ENCODE results near the gene ZNF831.

Gene ZNF831

DNA sequence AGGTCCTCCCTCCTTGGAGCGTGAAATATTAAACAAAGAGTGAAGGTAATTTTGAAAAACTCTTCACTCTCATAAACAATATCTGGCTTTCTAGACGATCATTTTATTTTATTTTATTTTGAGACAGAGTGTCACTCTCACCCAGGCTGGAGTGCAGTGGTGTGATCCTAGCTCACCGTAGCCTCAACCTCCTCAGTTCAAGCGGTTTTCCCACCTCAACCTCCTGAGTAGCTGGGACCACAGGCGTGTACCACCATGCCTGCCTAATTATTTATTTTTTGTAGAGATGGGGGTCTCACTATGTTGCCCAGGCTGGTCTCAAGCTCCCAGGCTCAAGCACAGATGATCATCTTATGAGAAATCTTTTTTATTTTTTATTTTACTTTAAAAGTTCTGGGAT is 16.4 kb downstream of the ZNF831 start:
- no peak for DNase-seq (ENCODE audit: low spot score)

DNA sequence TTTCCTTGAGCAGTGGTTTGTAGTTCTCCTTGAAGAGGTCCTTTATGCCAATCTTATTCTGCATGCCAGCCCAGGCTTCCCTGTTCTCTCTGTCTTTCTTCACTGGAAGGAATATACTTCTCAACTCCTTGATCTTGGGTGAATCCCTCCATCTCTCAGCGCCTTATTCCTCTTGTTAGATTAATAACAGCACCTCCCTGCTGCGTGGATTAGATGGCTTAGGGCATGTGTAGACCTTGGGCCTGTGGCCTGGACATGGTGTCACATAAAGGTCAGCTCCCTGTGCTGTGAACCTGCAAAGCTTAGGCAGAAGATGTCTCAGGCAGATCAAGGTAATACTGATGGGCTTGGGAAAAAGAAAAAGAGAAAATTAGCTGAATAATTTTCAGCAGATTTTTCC is 18.3 kb downstream of the ZNF831 start:
- DNase-seq (ENCODE audit: low spot score), result no peak

DNA sequence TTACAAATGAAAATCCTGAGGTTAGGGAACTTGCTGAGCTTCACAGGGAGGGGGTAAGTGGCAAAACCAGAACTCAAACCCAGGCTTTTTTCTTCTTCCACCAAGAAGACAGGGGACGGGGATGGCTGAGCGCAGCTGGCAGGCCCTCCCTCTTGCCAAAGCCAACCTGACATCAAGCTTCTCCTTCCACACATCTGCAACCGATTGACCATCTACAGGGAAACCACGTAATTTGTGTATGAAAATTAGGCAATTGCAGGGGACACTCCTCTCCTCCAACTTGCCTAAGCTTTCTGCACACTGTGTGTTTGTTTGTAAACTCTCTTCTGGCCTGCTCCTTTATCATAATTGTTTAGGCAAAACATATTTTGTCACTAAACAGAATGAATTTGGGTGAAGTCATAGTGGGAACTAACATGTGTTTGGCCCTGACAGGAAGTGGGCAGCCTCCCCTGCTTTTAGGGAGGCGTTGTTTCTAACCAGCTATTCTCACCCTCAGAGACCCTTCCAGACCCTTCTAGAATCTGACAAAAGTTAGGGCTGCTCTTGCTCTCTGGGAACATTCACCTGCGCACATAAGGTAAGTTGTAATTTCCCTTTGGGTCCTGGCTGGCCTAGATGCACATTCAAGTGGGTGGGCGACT is 18.9 kb downstream of the ZNF831 start:
- DNase-seq (ENCODE audit: low spot score), result no peak

DNA sequence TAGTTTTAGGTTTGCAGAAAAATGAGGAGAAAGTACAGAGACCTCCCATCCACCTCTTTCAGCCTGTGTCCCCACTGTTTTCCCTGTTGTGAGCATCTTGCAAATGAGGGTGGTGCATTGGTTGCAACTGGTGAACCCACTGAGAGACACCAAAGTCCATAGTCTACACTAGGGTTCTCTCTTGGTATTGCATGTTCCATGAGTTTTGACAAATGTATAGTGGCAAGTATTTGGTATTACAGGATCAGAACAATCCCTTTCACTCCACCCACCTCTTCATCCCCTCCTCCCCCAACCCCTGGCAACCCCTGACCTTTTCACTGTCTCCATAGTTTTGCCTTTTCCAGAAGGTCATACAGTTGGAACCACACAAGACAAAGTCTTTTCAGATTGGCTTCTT is 20.1 kb downstream of the ZNF831 start:
- DNase-seq (ENCODE audit: low spot score), result no peak

DNA sequence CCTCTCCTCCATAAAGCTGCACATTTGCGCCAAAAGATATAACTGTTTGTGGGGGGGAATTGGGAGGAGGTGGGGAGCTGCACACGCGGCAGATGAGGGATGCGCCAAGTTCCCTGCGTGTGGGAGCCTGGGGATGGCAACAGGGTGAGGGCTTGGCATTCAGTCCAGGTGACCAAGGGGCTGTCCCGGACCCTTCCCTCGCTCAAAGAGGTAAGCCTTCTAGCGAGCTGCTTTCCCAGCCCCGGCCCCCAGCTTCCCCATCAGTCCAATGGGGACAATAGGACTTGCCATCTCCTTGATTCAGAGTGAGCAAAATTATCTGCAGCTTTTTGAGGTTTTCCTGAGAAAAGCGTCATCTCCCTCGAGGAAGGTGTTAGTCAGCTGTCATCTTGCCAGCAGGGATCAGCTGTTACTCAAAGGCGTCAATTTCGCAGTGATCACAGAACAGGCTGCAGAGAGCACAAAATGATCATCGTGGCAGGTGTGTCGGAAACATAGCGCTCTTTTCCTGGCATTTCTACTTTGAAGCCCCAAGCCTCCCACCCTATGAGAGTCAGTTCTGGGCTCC is 21.3 kb downstream of the ZNF831 start:
- DNase-seq (ENCODE audit: low spot score), result no peak

DNA sequence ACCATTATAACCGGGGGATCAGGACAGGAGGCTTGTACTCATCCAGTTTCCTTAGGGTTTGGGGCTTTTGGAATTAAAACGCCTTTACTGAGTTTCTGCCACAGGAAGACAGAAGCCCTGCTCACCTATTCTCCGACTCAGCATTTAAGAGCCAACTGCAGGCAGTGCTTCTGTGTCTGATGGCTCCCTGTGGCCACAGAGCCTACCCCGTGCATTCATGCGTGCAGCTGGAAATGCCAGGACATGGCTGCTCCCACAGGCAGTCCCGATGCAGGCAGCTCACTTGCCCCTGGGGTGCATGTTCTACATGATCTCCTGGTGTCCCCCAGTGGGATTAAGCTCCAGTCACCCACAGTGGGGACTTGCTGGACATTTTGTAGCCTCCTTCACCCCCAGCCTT is 22.2 kb downstream of the ZNF831 start:
- DNase-seq (ENCODE audit: low spot score), result no peak

DNA sequence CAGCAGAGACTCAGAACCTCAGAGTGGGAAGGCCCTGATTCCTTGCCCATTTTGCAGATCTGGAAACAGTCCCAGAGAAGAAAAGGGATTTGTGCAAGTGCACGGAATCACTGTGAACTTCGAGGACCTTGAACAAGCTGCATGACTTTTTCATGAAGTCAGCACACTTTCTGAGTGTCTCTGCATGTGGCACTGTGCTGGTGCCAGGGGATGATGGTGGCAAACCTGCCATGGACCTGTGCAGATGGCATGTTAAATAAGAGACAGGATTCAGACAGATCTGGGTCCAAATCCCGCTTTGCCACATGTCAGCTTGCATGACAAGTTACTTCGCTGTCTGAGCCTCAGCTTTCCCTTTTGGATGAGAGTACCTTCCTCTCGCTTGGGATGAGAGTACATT is 26.8 kb downstream of the ZNF831 start:
- DNase-seq (ENCODE audit: low spot score), result no peak

DNA sequence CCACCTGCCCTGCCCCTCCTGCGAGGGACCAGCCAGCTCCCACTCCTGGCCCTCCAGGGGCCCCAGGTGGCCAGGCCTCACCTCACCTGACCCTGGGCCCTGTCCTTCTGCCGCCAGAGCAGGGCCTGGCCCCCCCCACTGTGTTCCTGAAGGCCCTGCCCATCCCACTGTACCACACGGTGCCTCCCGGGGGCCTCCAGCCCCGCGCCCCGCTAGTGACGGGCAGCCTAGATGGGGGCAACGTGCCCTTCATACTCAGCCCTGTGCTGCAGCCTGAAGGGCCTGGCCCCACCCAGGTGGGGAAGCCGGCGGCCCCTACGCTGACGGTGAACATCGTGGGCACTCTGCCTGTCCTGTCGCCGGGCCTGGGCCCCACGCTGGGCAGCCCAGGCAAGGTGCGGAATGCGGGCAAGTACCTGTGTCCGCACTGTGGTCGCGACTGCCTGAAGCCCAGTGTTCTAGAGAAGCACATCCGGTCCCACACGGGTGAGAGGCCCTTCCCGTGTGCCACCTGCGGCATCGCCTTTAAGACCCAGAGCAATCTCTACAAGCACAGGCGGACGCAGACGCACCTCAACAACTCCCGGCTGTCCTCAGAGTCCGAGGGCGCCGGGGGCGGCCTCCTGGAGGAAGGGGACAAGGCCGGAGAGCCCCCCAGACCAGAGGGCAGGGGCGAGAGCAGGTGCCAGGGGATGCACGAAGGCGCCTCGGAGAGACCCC is 27.6 kb downstream of the ZNF831 start:
- no peak for DNase-seq (ENCODE audit: low spot score)

DNA sequence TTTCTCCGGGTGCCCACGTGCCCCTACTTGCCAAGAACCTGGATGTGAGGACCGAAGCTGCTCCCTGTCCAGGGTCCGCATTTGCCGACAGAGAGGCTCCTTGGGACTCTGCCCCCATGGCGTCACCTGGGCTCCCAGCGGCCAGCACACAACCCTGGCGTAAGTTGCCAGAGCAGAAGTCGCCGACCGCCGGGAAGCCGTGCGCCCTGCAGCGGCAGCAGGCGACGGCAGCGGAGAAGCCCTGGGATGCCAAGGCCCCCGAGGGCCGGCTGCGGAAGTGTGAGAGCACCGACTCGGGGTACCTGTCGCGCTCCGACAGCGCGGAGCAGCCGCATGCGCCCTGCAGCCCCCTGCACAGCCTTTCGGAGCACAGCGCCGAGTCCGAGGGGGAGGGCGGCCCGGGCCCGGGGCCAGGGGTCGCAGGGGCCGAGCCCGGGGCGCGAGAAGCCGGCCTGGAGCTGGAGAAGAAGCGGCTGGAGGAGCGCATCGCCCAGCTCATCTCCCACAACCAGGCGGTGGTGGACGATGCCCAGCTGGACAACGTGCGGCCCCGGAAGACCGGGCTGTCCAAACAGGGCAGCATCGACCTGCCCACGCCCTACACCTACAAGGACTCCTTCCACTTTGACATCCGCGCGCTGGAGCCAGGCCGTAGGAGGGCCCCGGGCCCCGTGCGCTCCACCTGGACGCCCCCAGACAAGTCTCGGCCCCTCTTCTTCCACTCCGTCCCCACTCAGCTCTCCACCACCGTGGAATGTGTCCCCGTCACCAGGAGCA is 28.3 kb downstream of the ZNF831 start:
- no peak for DNase-seq (ENCODE audit: low spot score)

DNA sequence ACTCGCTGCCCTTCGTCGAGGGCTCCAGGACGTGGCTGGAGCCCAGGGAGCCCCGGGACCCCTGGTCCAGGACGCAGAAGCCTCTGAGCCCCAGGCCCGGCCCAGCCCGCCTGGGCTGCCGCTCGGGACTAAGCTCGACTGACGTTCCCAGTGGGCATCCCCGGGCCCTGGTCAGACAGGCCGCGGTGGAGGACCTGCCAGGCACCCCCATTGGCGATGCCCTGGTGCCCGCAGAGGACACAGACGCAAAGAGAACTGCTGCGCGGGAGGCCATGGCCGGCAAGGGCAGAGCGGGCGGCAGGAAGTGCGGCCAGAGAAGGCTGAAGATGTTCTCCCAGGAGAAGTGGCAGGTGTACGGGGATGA is 28.9 kb downstream of the ZNF831 start:
- no peak for DNase-seq (ENCODE audit: low spot score)

DNA sequence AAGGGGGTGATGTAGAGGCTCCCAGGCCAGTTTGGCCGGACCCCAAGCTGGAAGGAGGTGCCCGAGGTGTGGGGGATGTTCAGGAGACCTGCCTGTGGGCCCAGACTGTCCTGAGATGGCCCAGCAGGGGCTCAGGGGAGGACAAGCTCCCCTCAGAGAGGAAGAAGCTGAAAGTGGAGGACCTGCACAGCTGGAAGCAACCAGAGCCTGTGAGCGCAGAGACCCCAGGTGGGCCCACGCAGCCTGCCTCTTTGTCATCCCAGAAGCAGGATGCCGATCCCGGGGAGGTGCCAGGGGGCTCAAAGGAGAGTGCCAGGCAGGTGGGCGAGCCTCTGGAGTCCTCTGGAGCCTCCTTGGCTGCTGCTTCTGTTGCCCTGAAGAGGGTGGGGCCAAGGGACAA is 29.7 kb downstream of the ZNF831 start:
- no peak for DNase-seq (ENCODE audit: low spot score)

DNA sequence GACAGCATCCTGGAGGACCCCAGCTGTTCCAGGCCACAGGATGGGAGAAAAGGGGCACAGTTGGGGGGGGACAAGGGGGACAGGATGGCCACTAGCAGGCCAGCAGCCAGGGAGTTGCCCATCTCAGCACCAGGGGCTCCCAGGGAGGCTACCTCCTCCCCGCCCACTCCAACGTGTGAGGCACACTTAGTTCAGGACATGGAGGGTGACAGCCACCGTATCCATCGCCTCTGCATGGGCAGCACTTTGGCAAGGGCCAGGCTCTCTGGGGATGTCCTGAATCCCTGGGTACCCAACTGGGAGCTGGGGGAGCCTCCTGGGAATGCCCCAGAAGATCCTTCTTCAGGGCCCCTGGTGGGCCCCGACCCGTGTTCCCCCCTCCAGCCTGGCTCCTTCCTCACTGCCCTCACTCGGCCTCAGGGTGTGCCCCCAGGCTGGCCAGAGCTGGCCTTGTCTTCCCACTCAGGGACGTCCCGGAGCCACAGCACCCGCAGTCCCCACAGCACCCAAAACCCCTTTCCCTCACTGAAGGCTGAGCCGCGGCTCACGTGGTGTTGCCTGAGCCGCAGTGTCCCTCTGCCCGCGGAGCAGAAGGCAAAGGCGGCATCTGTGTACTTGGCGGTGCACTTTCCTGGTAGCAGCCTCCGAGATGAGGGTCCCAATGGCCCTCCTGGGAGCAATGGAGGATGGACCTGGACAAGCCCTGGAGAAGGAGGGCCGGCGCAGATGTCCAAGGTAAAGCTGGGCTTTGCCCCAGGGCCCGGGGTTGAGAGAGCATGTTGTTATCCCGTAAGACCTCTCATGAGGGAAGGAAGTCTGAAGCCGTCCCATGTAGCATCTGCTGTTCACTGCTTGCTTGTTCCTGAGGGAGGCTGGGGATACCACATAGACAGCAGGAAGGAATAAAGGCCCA is 30.7 kb downstream of the ZNF831 start:
- no peak for DNase-seq (ENCODE audit: low spot score)

DNA sequence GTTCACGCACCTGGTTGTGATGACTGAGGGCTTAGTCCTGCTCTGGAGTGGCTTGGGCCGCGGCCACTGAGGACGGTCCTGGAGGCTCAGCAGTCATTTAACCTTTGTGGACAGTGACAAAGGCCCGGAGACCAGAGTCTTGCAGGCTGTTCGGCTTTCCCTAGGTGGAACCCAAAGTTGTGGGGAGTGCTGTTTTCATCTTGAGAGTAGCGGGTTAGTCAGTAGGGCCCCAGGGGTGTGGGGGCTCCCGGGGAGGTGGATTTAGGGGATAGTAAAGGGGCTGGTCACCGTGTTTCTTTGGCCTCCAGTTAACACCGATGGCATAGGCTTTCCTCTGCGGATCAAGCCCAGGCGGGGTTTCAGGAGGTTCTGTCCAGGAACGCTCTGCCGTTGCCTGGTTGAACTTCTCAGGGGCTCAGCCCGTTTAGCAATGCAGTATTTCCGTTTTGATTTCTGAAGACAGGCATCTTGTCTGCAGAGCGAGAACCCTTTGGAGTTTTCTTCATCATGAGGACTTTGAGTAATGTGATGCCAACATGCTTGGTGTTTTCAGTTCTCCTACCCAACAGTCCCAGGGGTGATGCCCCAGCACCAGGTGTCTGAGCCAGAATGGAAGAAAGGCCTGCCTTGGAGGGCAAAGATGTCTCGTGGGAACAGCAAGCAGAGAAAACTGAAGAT is 31.8 kb downstream of the ZNF831 start:
- DNase-seq (ENCODE audit: low spot score), result no peak

DNA sequence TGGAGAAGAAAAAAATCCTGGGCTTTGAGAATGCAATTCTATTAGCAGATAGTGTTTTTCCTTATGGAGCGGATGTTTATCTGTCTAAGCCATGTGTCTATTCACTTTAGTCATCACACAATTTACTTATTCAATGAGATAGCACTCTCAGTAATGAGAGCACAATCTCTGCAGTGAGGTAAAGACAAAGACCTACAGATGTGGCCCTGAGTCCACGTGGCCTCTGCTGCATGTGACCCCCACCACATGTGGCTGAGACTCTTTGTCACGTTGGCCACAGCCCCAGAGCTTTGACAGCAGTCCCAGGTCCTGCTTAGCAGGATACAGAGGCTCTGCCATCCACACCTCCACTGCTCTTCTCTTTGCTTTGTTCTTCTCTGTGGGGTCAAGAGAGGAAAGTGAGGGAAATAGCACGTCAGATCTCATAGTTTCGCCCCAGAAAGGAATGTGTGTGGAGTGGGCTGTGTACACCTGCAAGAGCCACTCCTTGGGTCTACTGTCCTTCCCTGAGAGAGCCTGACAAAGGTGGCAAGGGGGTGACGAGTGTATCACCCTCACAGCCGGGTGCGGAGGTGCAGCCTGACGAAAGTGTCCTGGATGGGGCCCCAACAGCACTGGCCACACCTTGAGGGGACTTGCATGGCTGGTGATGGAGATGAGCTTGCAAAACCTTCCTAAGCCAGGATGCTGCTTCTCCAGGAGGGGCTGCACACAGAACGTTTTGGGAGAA is 40.7 kb downstream of the ZNF831 start:
- no peak for DNase-seq (ENCODE audit: low spot score)

DNA sequence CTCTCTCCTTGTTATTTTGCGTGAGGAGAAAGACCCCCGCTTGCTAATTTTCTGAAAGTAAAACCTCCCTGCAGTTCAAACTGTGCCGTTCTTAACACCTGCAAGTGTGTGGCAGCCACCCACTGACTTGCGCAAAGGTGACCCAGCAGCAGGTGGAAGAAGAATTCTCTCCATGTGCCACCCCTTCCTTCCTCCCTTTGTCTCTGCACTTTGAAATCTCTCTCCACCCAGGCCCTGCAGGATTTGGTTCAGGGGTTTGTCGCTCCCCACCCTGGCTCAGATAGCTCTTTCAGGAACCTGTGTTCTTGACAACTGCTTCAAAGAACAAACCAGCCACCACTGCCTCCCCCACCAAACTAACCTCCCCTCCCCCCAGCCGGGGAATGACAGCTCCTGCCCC is 41.4 kb downstream of the ZNF831 start:
- no peak for DNase-seq (ENCODE audit: low spot score)

DNA sequence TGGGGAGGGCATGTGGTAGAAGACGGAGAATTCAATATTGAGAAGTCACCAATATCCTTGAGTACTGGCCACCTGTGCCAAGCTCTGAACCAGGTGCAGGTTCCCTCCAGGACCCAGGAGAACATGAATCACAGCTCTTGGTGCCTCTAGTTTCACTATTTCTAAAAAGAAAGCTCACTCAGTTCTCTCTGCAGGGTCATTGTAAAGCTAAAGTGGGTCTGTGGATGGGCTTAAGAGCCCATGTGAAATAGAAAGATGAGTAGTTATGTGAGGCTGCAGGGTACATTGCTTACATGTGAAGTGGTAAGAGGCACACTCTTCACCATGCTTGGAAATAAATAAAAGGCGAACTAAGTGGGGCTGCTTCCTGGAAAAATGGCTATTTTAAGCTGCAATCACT is 43.6 kb downstream of the ZNF831 start:
- no peak for DNase-seq (ENCODE audit: low spot score)

DNA sequence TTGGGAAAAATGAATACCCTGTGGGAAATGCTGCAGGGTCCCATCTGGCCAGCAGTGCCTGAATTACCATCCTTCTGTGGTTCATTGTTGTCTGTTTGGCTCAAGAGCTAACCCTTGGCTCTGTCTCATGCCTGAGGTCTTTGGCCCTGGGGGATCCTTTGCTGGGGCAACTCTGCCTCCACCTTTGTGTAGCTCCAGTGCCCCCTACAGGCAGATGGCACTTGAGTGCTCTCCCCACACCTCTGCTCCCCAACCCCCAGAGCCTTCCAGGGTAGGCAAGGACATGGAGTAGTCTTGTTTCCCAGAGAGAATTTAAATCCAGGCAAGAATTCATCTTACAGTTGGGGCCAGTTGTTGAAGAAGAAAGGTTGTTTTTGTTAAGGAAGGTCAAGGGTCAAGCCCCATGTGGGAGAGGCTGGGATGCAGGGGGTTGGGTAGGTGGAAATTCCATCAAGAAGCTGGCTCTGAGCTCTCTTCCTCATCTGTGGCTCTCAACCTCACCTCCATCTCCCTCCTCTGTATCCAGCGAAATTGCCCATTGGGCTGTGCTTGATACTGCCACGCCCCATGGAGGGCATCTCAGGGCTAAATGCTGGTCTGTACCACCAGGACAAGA is 44.2 kb downstream of the ZNF831 start:
- DNase-seq (ENCODE audit: low spot score), result peak; percentile 55

DNA sequence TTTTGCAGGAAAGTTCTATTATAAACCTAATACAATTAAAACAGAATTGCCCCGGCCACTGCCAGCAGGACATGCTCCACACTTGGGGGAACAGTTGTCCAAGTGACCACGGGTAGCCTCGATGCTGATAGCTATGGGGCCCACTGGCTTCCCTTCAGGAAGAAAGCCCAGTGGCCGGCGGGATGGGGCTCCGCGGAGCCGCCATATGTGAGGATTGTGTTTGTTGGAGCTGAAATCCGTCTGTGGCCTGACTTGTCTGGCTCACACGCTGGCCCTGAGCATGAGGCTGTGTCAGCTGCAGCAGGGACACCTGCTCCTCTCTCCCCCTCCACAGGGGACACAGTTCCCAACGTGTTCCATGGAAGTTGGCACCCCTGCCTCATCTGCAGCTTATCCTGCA is 46.6 kb downstream of the ZNF831 start:
- no peak for DNase-seq (ENCODE audit: low spot score)

DNA sequence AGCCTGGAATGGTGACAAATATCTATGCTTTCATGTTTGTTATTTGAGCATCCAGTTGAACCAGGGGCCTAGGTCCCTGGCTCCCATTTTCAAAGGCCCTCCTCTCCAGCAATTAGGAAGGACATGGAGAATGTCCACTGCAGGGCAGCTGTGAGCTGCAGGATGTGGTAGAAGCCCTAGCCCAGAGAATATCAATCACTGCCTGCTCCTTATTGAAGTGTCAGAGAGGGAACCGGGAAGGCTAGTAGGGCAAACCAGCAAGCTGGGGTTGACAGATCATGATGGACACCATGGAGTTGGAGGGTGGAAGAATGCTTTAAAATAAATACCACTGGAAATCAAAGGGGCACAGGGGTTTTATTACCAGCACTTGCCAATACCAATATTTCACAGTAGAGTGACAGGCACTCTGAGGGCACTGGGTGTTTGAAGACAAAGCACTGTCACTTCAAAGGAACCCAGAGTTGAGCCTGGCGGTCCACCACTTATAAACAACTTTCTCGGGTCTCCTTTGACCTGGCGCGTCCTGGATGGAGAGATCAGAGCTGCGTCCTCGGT is 47.7 kb downstream of the ZNF831 start:
- peak; percentile 58 for DNase-seq (ENCODE audit: low spot score)

DNA sequence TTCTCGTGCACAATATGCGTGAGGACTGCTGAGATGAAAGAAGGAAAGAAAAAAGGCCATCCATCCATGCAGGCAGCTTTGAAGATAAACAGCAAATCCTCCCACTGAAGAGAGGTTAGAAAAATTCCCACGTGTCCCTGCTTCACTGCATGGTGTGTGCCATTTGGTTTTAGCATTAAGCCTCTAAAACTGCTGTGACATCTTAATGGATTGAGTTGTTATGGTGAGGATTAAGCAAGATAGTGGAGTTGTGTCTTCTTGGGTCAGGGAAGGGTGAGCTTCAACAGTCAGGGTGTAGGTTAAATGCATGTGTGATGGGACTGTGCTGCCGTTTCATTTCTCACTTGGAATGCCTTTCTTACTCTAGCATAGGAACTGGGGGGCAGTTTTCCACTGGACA is 50.5 kb downstream of the ZNF831 start:
- no peak for DNase-seq (ENCODE audit: low spot score)

Data from SW480 (cell line).